DND-41 (cell line): Measurements from ENCODE around the gene F8.

ENCODE experiments used
- ATAC-seq: fragments of 200-7000 bp; cut with Tn5 transposase; 3 replicates; pipeline ENCODE4 v1.9.1; 2021; ENCODE audit warnings: low read depth; ENCODE audit not compliant: insufficient read depth
- DNase-seq: peaks from one replicate; pipeline ENCODE4 v3.0.0-alpha.2; 2020
- H2AFZ ChIP-seq: 2 replicates; pipeline ENCODE4 v1.6.0; 2012; ENCODE audit warnings: low read depth, low read length
- H3K27ac ChIP-seq: 2 replicates; pipeline ENCODE4 v1.5.1; 2012; ENCODE audit warnings: low read length, inconsistent platforms
- H3K27me3 ChIP-seq: fragments of 200-600 bp; sonication (generic); 2 replicates; pipeline ENCODE4 v1.6.0; 2012; ENCODE audit warnings: low read length, mild to moderate bottlenecking, inconsistent platforms; ENCODE audit not compliant: insufficient read depth, poor library complexity
- H3K36me3 ChIP-seq: 2 replicates; pipeline ENCODE4 v1.5.1; 2012; ENCODE audit warnings: low read length, inconsistent platforms; ENCODE audit not compliant: insufficient read depth
- H3K4me1 ChIP-seq: 2 replicates; pipeline ENCODE4 v1.5.1; 2012; ENCODE audit warnings: mild to moderate bottlenecking, low read length; ENCODE audit not compliant: insufficient read depth
- H3K4me2 ChIP-seq: 2 replicates; pipeline ENCODE4 v1.6.0; 2012; ENCODE audit warnings: mild to moderate bottlenecking, moderate library complexity, low read length, inconsistent platforms; ENCODE audit not compliant: insufficient read depth
- H3K4me3 ChIP-seq, 2 experiments: fragments of 200-600 bp in 1 of 2; shearing (Covaris generic) in 1 of 2; 2 replicates each; pipeline ENCODE4 v1.5.1; 2012 to 2016; ENCODE audit warnings: inconsistent platforms in 2 of 2, low read length in 2 of 2, mild to moderate bottlenecking in 2 of 2, low read depth in 1 of 2, moderate library complexity in 1 of 2
- H3K79me2 ChIP-seq: 2 replicates; pipeline ENCODE4 v1.6.0; 2012; ENCODE audit warnings: low read length, inconsistent platforms; ENCODE audit not compliant: insufficient read depth
- H3K9ac ChIP-seq: 2 replicates; pipeline ENCODE4 v1.6.0; 2012; ENCODE audit warnings: low read depth, mild to moderate bottlenecking, inconsistent platforms, low read length, moderate library complexity
- H3K9me3 ChIP-seq: 2 replicates; pipeline ENCODE4 v1.5.1; 2012; ENCODE audit warnings: low read length, moderate library complexity, mild to moderate bottlenecking, inconsistent platforms; ENCODE audit not compliant: insufficient read depth, severe bottlenecking
- H4K20me1 ChIP-seq: 2 replicates; pipeline ENCODE4 v1.6.0; 2012; ENCODE audit warnings: low read length; ENCODE audit not compliant: insufficient read depth
- CTCF ChIP-seq: IDR thresholded peaks from 2 replicates; pipeline ENCODE4 v1.5.1; 2012; ENCODE audit warnings: borderline replicate concordance, low read length, moderate library complexity, mild to moderate bottlenecking; ENCODE audit not compliant: poor library complexity, severe bottlenecking; ENCODE audit errors: extremely low read depth
- EZH2 ChIP-seq: IDR thresholded peaks from 3 replicates; pipeline ENCODE4 v1.6.1; 2012; ENCODE audit warnings: borderline replicate concordance, low read depth, mild to moderate bottlenecking, moderate library complexity, low read length, inconsistent platforms; ENCODE audit not compliant: severe bottlenecking

The F8 gene

GRCh38 chrX:155046129-155046810, 23.7 kb upstream of the F8 start:
- Histone ChIP-seq H3K79me2 (peaks cover 15% of the 10 kb centered on the region; the same call in 1 of the 2 replicates), H3K27ac (no peak overlapping the region), H3K27me3 (no peaks in the 10 kb centered on the region), H3K9me3 (no peaks in the 10 kb centered on the region), H3K36me3 (peaks cover 17% of the 10 kb centered on the region; the same call in 1 of the 2 replicates), H3K4me2 (no peak overlapping the region), H4K20me1 (no peaks in the 10 kb centered on the region), H3K9ac (no peak overlapping the region), H2AFZ (no peak overlapping the region), H3K4me3 (no peak overlapping the region), H3K4me1 (no peaks in the 10 kb centered on the region)
- no peak for DNase-seq
- TF ChIP-seq EZH2 = no peak
- TF ChIP-seq CTCF = no peak
- no peak for ATAC-seq

- H3K4me3 ChIP-seq = no peak overlapping the region
- no peak for ATAC-seq
- no peak for TF ChIP-seq CTCF
- TF ChIP-seq EZH2 = no peak
- no peak overlapping the region for H3K4me2 ChIP-seq
- no peaks in the 10 kb centered on the region for H4K20me1 ChIP-seq
- H3K4me1 ChIP-seq = no peaks in the 10 kb centered on the region
- H3K36me3 ChIP-seq = peaks cover 25% of the 10 kb centered on the region; the same call in 1 of the 2 replicates
- DNase-seq = no peak
- H2AFZ ChIP-seq = no peak overlapping the region
- no peaks in the 10 kb centered on the region for H3K9me3 ChIP-seq
- H3K9ac ChIP-seq = no peak overlapping the region
- peaks cover 54% of the 10 kb centered on the region for H3K79me2 ChIP-seq
- H3K27ac ChIP-seq = no peak overlapping the region
- no peaks in the 10 kb centered on the region for H3K27me3 ChIP-seq
These were observed 13.2 kb upstream of the F8 start for GRCh38 chrX:155035688-155036087.

GRCh38 chrX:155031657-155032056, 9.1 kb upstream of the F8 start:
- TF ChIP-seq EZH2 = no peak
- TF ChIP-seq CTCF = no peak
- H3K9me3 ChIP-seq = no peaks in the 10 kb centered on the region
- H3K27me3 ChIP-seq = no peaks in the 10 kb centered on the region
- DNase-seq = no peak
- H3K4me1 ChIP-seq = peaks cover 16% of the 10 kb centered on the region
- no peak overlapping the region for H3K4me2 ChIP-seq
- H2AFZ ChIP-seq = no peak overlapping the region
- H3K4me3 ChIP-seq = no peak overlapping the region
- ATAC-seq = no peak
- H3K9ac ChIP-seq = no peak overlapping the region
- H3K27ac ChIP-seq = no peak overlapping the region
- H4K20me1 ChIP-seq = no peaks in the 10 kb centered on the region
- peaks cover 20% of the 10 kb centered on the region for H3K36me3 ChIP-seq
- H3K79me2 ChIP-seq = peaks cover 62% of the 10 kb centered on the region
